Measurements from ENCODE around the gene C1QL1.

C1QL1 gene

GRCh38 chr17:44930667-44931066 is 37.4 kb downstream of the C1QL1 start:
- TF ChIP-seq, protein P1, sequence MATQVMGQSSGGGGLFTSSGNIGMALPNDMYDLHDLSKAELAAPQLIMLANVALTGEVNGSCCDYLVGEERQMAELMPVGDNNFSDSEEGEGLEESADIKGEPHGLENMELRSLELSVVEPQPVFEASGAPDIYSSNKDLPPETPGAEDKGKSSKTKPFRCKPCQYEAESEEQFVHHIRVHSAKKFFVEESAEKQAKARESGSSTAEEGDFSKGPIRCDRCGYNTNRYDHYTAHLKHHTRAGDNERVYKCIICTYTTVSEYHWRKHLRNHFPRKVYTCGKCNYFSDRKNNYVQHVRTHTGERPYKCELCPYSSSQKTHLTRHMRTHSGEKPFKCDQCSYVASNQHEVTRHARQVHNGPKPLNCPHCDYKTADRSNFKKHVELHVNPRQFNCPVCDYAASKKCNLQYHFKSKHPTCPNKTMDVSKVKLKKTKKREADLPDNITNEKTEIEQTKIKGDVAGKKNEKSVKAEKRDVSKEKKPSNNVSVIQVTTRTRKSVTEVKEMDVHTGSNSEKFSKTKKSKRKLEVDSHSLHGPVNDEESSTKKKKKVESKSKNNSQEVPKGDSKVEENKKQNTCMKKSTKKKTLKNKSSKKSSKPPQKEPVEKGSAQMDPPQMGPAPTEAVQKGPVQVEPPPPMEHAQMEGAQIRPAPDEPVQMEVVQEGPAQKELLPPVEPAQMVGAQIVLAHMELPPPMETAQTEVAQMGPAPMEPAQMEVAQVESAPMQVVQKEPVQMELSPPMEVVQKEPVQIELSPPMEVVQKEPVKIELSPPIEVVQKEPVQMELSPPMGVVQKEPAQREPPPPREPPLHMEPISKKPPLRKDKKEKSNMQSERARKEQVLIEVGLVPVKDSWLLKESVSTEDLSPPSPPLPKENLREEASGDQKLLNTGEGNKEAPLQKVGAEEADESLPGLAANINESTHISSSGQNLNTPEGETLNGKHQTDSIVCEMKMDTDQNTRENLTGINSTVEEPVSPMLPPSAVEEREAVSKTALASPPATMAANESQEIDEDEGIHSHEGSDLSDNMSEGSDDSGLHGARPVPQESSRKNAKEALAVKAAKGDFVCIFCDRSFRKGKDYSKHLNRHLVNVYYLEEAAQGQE (IDR thresholded peaks at IDR 0.05; ENCODE audit: insufficient read depth in 1 of 2, low read depth in 2 of 2, low read length in 2 of 2) = no peak
- TF ChIP-seq FOXP2 (optimal IDR thresholded peaks at IDR 0.05; ENCODE audit: borderline replicate concordance, extremely low read depth, extremely low read length, insufficient read depth) (no peak), TAF1 (IDR thresholded peaks at IDR 0.05; ENCODE audit: borderline replicate concordance, insufficient read depth, low read length) (no peak), POLR2AphosphoS5 (IDR thresholded peaks at IDR 0.05; ENCODE audit: low read depth, low read length) (no peak), SIN3A (IDR thresholded peaks at IDR 0.05; ENCODE audit: borderline replicate concordance, insufficient read depth, low read length) (no peak)

DNA sequence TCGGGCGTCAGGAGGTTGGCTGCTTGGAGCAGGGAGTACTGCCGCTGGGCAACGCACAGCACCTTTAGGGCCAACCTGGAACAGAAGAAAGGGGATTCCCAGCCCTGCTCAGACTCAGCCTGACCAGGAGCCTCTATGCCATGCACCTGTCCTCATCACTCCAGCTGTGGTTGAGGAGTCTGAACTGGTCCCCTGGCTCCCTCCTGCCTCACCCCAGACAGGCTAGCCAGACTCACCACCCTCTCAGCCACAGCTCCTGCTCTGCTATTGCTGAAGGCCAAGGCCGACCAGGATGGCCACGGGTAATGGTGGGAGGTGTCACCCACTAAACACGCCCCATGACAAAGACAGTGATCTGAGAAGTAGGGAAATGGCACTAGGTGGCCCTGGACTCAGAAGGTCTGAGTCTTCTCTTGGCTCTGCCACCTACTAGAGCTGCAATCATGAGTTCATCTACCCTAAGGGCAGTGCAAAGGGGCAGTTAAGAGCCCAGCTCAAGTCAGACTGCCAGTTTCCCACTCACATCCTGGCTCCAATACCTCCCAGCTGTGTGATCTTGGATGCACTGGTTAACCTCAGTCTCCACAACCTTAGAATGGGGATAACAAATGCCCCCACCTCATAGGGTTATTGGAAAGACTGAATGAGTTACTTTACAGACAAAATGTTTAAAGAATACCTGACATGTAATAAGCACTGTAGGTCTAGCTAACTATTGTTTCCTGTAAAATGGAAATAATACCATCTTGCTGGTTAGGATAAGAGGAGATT is 39.0 kb downstream of the C1QL1 start:
- TF ChIP-seq FOXP2 (optimal IDR thresholded peaks at IDR 0.05; ENCODE audit: borderline replicate concordance, extremely low read depth, extremely low read length, insufficient read depth) (no peak), SIN3A (IDR thresholded peaks at IDR 0.05; ENCODE audit: borderline replicate concordance, insufficient read depth, low read length) (no peak), TAF1 (IDR thresholded peaks at IDR 0.05; ENCODE audit: borderline replicate concordance, insufficient read depth, low read length) (no peak), POLR2AphosphoS5 (IDR thresholded peaks at IDR 0.05; ENCODE audit: low read depth, low read length) (no peak)
- TF ChIP-seq, protein P1 (IDR thresholded peaks at IDR 0.05; ENCODE audit: insufficient read depth in 1 of 2, low read depth in 2 of 2, low read length in 2 of 2) = no peak

- TF ChIP-seq POLR2AphosphoS5 (IDR thresholded peaks at IDR 0.05; ENCODE audit: low read depth, low read length) = no peak
- TF ChIP-seq SIN3A (IDR thresholded peaks at IDR 0.05; ENCODE audit: borderline replicate concordance, insufficient read depth, low read length) = no peak
- TF ChIP-seq FOXP2 (optimal IDR thresholded peaks at IDR 0.05; ENCODE audit: borderline replicate concordance, extremely low read depth, extremely low read length, insufficient read depth) = no peak
- TF ChIP-seq, protein P1 (IDR thresholded peaks at IDR 0.05; ENCODE audit: insufficient read depth in 1 of 2, low read depth in 2 of 2, low read length in 2 of 2) = no peak
- no peak for TF ChIP-seq TAF1 (IDR thresholded peaks at IDR 0.05; ENCODE audit: borderline replicate concordance, insufficient read depth, low read length)
These were observed 40.0 kb downstream of the C1QL1 start for GRCh38 chr17:44928136-44928535.

DNA sequence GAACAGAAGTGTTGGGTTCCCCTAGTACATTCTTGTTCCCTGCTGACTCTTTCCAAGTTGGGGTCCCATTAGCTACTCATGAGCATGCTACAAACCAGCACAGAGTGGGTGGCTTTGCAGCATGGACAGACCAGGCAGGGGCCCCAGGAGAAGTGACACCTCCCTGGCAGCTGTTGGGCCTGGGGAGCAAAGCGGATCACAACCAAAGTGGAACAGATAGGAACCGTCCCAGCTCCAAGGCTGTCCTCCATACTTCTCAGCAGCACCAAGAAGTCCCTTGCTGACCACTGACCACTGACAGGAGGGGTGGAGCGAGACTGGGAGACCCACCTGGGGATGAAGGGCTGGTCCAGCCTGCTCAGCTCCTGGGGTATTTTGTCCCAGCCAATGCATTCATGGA is 40.4 kb downstream of the C1QL1 start:
- TF ChIP-seq TAF1 (IDR thresholded peaks at IDR 0.05; ENCODE audit: borderline replicate concordance, insufficient read depth, low read length) = no peak
- TF ChIP-seq, protein P1 (IDR thresholded peaks at IDR 0.05; ENCODE audit: insufficient read depth in 1 of 2, low read depth in 2 of 2, low read length in 2 of 2) = no peak
- TF ChIP-seq FOXP2 (optimal IDR thresholded peaks at IDR 0.05; ENCODE audit: borderline replicate concordance, extremely low read depth, extremely low read length, insufficient read depth) = no peak
- TF ChIP-seq POLR2AphosphoS5 (IDR thresholded peaks at IDR 0.05; ENCODE audit: low read depth, low read length) = no peak
- no peak for TF ChIP-seq SIN3A (IDR thresholded peaks at IDR 0.05; ENCODE audit: borderline replicate concordance, insufficient read depth, low read length)

Data from PFSK-1 (cell line).